ENCODE results near the gene EPHB6. TPM values are rescaled to one million over a fixed set of nuclear protein-coding genes. Genes with fewer than 3 reads are reported as not detected.

EPHB6 gene
- total RNA-seq, 1 experiment from 2014 or later, result 45.9 TPM

GRCh38 chr7:142833174-142834048, 21.5 kb upstream of the EPHB6 start:
- DNase-seq (ENCODE audit: low spot score), result peak; percentile 45

- DNase-seq (ENCODE audit: low spot score), result no peak
Observed at GRCh38 chr7:142835487-142835886, 19.4 kb upstream of the EPHB6 start.

- no peak for DNase-seq (ENCODE audit: low spot score)
Observed at GRCh38 chr7:142836426-142836825, 18.4 kb upstream of the EPHB6 start.

- DNase-seq (ENCODE audit: low spot score), result no peak
Observed at GRCh38 chr7:142838461-142839213, 16.2 kb upstream of the EPHB6 start.

GRCh38 chr7:142842251-142842766, 12.6 kb upstream of the EPHB6 start:
- DNase-seq (ENCODE audit: low spot score), result no peak

- no peak for DNase-seq (ENCODE audit: low spot score)
Observed at GRCh38 chr7:142847353-142847752, 7.5 kb upstream of the EPHB6 start.

GRCh38 chr7:142851269-142851668, 3.6 kb upstream of the EPHB6 start:
- DNase-seq (ENCODE audit: low spot score), result no peak

- no peak for DNase-seq (ENCODE audit: low spot score)
Observed at GRCh38 chr7:142851919-142852318, 3.0 kb upstream of the EPHB6 start.

GRCh38 chr7:142853739-142854371, 1.0 kb upstream of the EPHB6 start:
- DNase-seq (ENCODE audit: low spot score), result peak; percentile 91

GRCh38 chr7:142855114-142855743, 353 bp downstream of the EPHB6 start:
- peak; percentile 52 for DNase-seq (ENCODE audit: low spot score)

- DNase-seq (ENCODE audit: low spot score), result peak; percentile 41
Observed at GRCh38 chr7:142855756-142856564, 1.1 kb downstream of the EPHB6 start.

- DNase-seq (ENCODE audit: low spot score), result no peak
Observed at GRCh38 chr7:142856565-142857245, 1.8 kb downstream of the EPHB6 start.

- no peak for DNase-seq (ENCODE audit: low spot score)
Observed at GRCh38 chr7:142857625-142858024, 2.7 kb downstream of the EPHB6 start.

- DNase-seq (ENCODE audit: low spot score), result no peak
Observed at GRCh38 chr7:142859411-142859810, 4.5 kb downstream of the EPHB6 start.

GRCh38 chr7:142859829-142860228, 5.0 kb downstream of the EPHB6 start:
- DNase-seq (ENCODE audit: low spot score), result peak; percentile 24

GRCh38 chr7:142860968-142861367, 6.1 kb downstream of the EPHB6 start:
- no peak for DNase-seq (ENCODE audit: low spot score)

- DNase-seq (ENCODE audit: low spot score), result no peak
Observed at GRCh38 chr7:142862351-142862750, 7.5 kb downstream of the EPHB6 start.

- DNase-seq (ENCODE audit: low spot score), result no peak
Observed at GRCh38 chr7:142862786-142863400, 8.0 kb downstream of the EPHB6 start.

- DNase-seq (ENCODE audit: low spot score), result no peak
Observed at GRCh38 chr7:142863891-142864685, 9.2 kb downstream of the EPHB6 start.
